ENCODE measurements around the gene NAT14.
"Not testable (repeated sequence)": the region's sequence is repeated elsewhere in the genome, so short reads cannot be mapped to it uniquely, and the experiment has no call there.

The NAT14 gene

GRCh38 chr19:55494172-55494761, 9.3 kb downstream of the NAT14 start:
- FAIRE-seq (no peak), DNase-seq (ENCODE audit: insufficient read length, low spot score) (no peak)
- TF ChIP-seq TAF1 (IDR thresholded peaks at IDR 0.05; ENCODE audit: low read depth, low read length) (no peak), PAX5 (IDR thresholded peaks at IDR 0.05; ENCODE audit: insufficient read depth, low read length, severe bottlenecking) (no peak), POU2F2 (IDR thresholded peaks at IDR 0.05; ENCODE audit: low read depth, low read length) (no peak), POLR2A (IDR thresholded peaks at IDR 0.05; ENCODE audit: low read depth, low read length) (no peak), POLR2AphosphoS5 (IDR thresholded peaks at IDR 0.05; ENCODE audit: low read depth, low read length) (no peak), SPI1 (IDR thresholded peaks at IDR 0.05; ENCODE audit: low read depth, low read length) (no peak)

GRCh38 chr19:55495646-55496349, 10.8 kb downstream of the NAT14 start:
- DNase-seq (ENCODE audit: insufficient read length, low spot score), result no peak
- FAIRE-seq, result no peak
- TF ChIP-seq TAF1 (IDR thresholded peaks at IDR 0.05; ENCODE audit: low read depth, low read length), result no peak
- no peak for TF ChIP-seq POU2F2 (IDR thresholded peaks at IDR 0.05; ENCODE audit: low read depth, low read length)

- not testable (repeated sequence) for DNase-seq (ENCODE audit: insufficient read length, low spot score); FAIRE-seq
Measured at GRCh38 chr19:55496820-55497219, 11.8 kb downstream of the NAT14 start.

GRCh38 chr19:55497763-55498162, 12.8 kb downstream of the NAT14 start:
- FAIRE-seq (no peak), DNase-seq (ENCODE audit: insufficient read length, low spot score) (no peak)
- no peak for TF ChIP-seq PAX5 (IDR thresholded peaks at IDR 0.05; ENCODE audit: insufficient read depth, low read length, severe bottlenecking)
- no peak for TF ChIP-seq POLR2A (IDR thresholded peaks at IDR 0.05; ENCODE audit: low read depth, low read length)
- no peak for TF ChIP-seq POLR2AphosphoS5 (IDR thresholded peaks at IDR 0.05; ENCODE audit: low read depth, low read length)
- TF ChIP-seq SPI1 (IDR thresholded peaks at IDR 0.05; ENCODE audit: low read depth, low read length), result no peak
- no peak for TF ChIP-seq TAF1 (IDR thresholded peaks at IDR 0.05; ENCODE audit: low read depth, low read length)
- TF ChIP-seq POU2F2 (IDR thresholded peaks at IDR 0.05; ENCODE audit: low read depth, low read length), result no peak

GRCh38 chr19:55498246-55498840, 13.4 kb downstream of the NAT14 start:
- DNase-seq (ENCODE audit: insufficient read length, low spot score) (no peak), FAIRE-seq (no peak)
- TF ChIP-seq POLR2A (IDR thresholded peaks at IDR 0.05; ENCODE audit: low read depth, low read length), result no peak
- no peak for TF ChIP-seq POLR2AphosphoS5 (IDR thresholded peaks at IDR 0.05; ENCODE audit: low read depth, low read length)

GRCh38 chr19:55500368-55500952, 15.5 kb downstream of the NAT14 start:
- no peak for DNase-seq (ENCODE audit: insufficient read length, low spot score)
- no peak for FAIRE-seq
- TF ChIP-seq POU2F2 (IDR thresholded peaks at IDR 0.05; ENCODE audit: low read depth, low read length) (no peak), PAX5 (IDR thresholded peaks at IDR 0.05; ENCODE audit: insufficient read depth, low read length, severe bottlenecking) (no peak), POLR2A (IDR thresholded peaks at IDR 0.05; ENCODE audit: low read depth, low read length) (no peak), POLR2AphosphoS5 (IDR thresholded peaks at IDR 0.05; ENCODE audit: low read depth, low read length) (no peak), TAF1 (IDR thresholded peaks at IDR 0.05; ENCODE audit: low read depth, low read length) (no peak), SPI1 (IDR thresholded peaks at IDR 0.05; ENCODE audit: low read depth, low read length) (no peak)

GRCh38 chr19:55502197-55502952, 17.4 kb downstream of the NAT14 start:
- DNase-seq (ENCODE audit: insufficient read length, low spot score), result no peak
- no peak for FAIRE-seq
- TF ChIP-seq SPI1 (IDR thresholded peaks at IDR 0.05; ENCODE audit: low read depth, low read length) (no peak), PAX5 (IDR thresholded peaks at IDR 0.05; ENCODE audit: insufficient read depth, low read length, severe bottlenecking) (no peak), POU2F2 (IDR thresholded peaks at IDR 0.05; ENCODE audit: low read depth, low read length) (no peak), POLR2A (IDR thresholded peaks at IDR 0.05; ENCODE audit: low read depth, low read length) (no peak), TAF1 (IDR thresholded peaks at IDR 0.05; ENCODE audit: low read depth, low read length) (no peak), POLR2AphosphoS5 (IDR thresholded peaks at IDR 0.05; ENCODE audit: low read depth, low read length) (no peak)

GRCh38 chr19:55503157-55503501, 18.1 kb downstream of the NAT14 start:
- TF ChIP-seq POLR2AphosphoS5 (IDR thresholded peaks at IDR 0.05; ENCODE audit: low read depth, low read length) (no peak), SPI1 (IDR thresholded peaks at IDR 0.05; ENCODE audit: low read depth, low read length) (no peak), POU2F2 (IDR thresholded peaks at IDR 0.05; ENCODE audit: low read depth, low read length) (no peak), TAF1 (IDR thresholded peaks at IDR 0.05; ENCODE audit: low read depth, low read length) (no peak), PAX5 (IDR thresholded peaks at IDR 0.05; ENCODE audit: insufficient read depth, low read length, severe bottlenecking) (no peak), POLR2A (IDR thresholded peaks at IDR 0.05; ENCODE audit: low read depth, low read length) (no peak)
- no peak for FAIRE-seq

GRCh38 chr19:55503502-55504251, 18.7 kb downstream of the NAT14 start:
- peak; percentile 100 for FAIRE-seq
- TF ChIP-seq POU2F2 (IDR thresholded peaks at IDR 0.05; ENCODE audit: low read depth, low read length) (peak; percentile 23; the same call in 1 of the 2 replicates), SPI1 (IDR thresholded peaks at IDR 0.05; ENCODE audit: low read depth, low read length) (no peak), POLR2A (IDR thresholded peaks at IDR 0.05; ENCODE audit: low read depth, low read length) (no peak), TAF1 (IDR thresholded peaks at IDR 0.05; ENCODE audit: low read depth, low read length) (no peak), POLR2AphosphoS5 (IDR thresholded peaks at IDR 0.05; ENCODE audit: low read depth, low read length) (no peak), PAX5 (IDR thresholded peaks at IDR 0.05; ENCODE audit: insufficient read depth, low read length, severe bottlenecking) (no peak)
- peak; percentile 99 for DNase-seq (ENCODE audit: insufficient read length, low spot score)

More at GRCh38 chr19:55503157-55503501, 18.1 kb downstream of the NAT14 start:
- DNase-seq (ENCODE audit: insufficient read length, low spot score), result no peak

Measured in GM12891 (cell line).